Uterus (tissue), 4 donors: ENCODE data around the gene NR2F6. TPM values are rescaled to one million over a fixed set of nuclear protein-coding genes. Genes with fewer than 3 reads are reported as not detected.

Source experiments
- DNase-seq, 2 donors: peaks; one replicate each; pipeline ENCODE4 v3.0.0-alpha.2; 2019 to 2020
- H3K27ac ChIP-seq, 2 donors: fragments of 200-600 bp; sonication (generic); 1 replicate in 1 of 2; 2 replicates in 1 of 2; pipeline ENCODE4 v1.5.1; 2016 to 2018
- H3K27me3 ChIP-seq, 2 donors: fragments of 200-600 bp; sonication (generic); one replicate each; pipeline ENCODE4 v1.5.1; 2018 to 2019; ENCODE audit warnings: control low read depth in 1 of 2
- H3K36me3 ChIP-seq, 2 donors: fragments of 200-600 bp; sonication (generic); one replicate each; pipeline ENCODE4 v1.5.1; 2019; ENCODE audit warnings: control low read depth in 1 of 2
- H3K4me1 ChIP-seq, 2 donors: fragments of 200-600 bp; sonication (generic); one replicate each; pipeline ENCODE4 v1.5.1; 2018 to 2019; ENCODE audit warnings: control low read depth in 1 of 2
- H3K4me3 ChIP-seq, 2 donors: fragments of 200-600 bp; sonication (generic); 1 replicate in 1 of 2; 2 replicates in 1 of 2; pipeline ENCODE4 v1.5.1; 2018 to 2019; ENCODE audit warnings: mild to moderate bottlenecking in 1 of 2
- H3K9me3 ChIP-seq, 2 donors: fragments of 200-600 bp; sonication (generic); one replicate each; pipeline ENCODE4 v1.5.1; 2019; ENCODE audit warnings: control low read depth in 1 of 2
- POLR2A ChIP-seq, 2 donors: fragments of 450-650 bp; IDR thresholded peaks; one replicate each; pipeline ENCODE4 v1.6.1; 2016; ENCODE audit warnings: antibody characterized with exemption in 2 of 2, mild to moderate bottlenecking in 1 of 2, moderate library complexity in 1 of 2
- intact Hi-C: fragments of 100-400 bp; cut with DNase I; formaldehyde crosslinking; loops from one replicate; pipeline ENCODE4 v1.15.1; 2023; ENCODE audit warnings: low total_unique reads
- total RNA-seq, 4 donors: library from RNA; depleted of rRNA in 3 of 4; stranded (reverse); fragments of >200 nt in 3 of 4; gene quantifications; one replicate each; pipeline versions ENCODE4 v1.1.0 to v1.2.4, GENCODE V29; 2014 to 2023
- TF ChIP-seq, protein P1 (sequence below), 4 experiments: fragments of 200-600 bp in 2 of 4; fragments of 450-650 bp in 2 of 4; sonication (generic) in 2 of 4; IDR thresholded peaks; one replicate each; pipeline ENCODE4 v1.5.1; 2016 to 2019; ENCODE audit warnings: antibody characterized with exemption in 4 of 4, mild to moderate bottlenecking in 2 of 4, moderate library complexity in 1 of 4
- donor health status: DM: yes; HTN: yes; CAD: no.

NR2F6 gene
- total RNA-seq, 4 donors from 2014 or later, result 14.3 to 45.0 (median 36.0) TPM

DNA sequence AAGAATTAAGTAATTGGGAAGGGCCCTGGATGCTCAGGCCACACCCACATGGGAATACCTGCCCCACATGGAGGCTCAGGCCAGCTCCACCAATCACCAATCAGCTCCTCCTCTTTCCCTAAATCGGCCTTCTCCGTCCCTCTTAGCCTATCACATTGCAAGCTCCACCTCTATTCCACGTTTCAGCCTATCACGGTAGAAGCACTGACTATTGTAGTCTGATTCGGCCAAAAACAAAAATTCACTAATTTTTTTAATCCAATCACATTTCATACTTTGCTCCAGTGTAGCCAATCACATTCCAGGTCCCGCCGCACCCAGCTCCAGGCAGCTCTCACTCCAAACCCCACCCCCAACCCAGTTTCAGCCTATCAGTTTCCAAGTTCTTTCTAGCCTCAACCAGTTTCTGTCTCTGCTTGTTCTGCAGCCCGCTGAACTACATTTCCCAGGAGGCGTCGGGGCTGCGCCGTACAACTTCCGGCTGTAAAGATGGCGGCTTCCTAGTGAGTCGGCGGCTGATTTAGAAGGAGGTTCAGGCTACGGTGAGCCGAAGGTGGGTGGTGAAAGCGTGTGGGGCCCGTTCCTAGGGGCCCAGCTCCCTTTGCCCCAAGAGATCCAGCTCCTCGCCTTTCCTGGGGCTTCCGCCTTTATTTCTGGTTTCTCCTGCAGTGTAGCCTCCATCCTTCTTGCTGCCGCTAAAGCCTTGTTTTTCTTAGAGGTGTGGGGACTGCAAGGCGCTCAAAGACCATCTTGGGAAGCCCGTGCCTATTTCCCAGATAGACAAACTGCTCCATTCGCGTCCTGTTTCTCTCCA lies 21.5 kb upstream of the NR2F6 start, which contains the start of gene BABAM1:
BABAM1 (plus strand) TSS at position 469 of the 814 bp plus-strand sequence. CDS start 1,364 bp downstream, outside the sequence.
- Histone ChIP-seq H3K4me1 (peaks cover 0 to 6% of the 10 kb centered on the region in 2 donors), H3K9me3 (no peaks in the 10 kb centered on the region), H3K27me3 (no peaks in the 10 kb centered on the region), H3K36me3 (no peaks in the 10 kb centered on the region), H3K4me3 (peak within 1 kb of the TSS; percentile 62 to 77), H3K27ac (peak within 1 kb of the TSS; percentile 68 to 75)
- intact Hi-C loops, result no loop called here
- TF ChIP-seq POLR2A (IDR thresholded peaks at IDR 0.05), result peak in 1 of 2 donors; percentile 38
- TF ChIP-seq, protein P1, sequence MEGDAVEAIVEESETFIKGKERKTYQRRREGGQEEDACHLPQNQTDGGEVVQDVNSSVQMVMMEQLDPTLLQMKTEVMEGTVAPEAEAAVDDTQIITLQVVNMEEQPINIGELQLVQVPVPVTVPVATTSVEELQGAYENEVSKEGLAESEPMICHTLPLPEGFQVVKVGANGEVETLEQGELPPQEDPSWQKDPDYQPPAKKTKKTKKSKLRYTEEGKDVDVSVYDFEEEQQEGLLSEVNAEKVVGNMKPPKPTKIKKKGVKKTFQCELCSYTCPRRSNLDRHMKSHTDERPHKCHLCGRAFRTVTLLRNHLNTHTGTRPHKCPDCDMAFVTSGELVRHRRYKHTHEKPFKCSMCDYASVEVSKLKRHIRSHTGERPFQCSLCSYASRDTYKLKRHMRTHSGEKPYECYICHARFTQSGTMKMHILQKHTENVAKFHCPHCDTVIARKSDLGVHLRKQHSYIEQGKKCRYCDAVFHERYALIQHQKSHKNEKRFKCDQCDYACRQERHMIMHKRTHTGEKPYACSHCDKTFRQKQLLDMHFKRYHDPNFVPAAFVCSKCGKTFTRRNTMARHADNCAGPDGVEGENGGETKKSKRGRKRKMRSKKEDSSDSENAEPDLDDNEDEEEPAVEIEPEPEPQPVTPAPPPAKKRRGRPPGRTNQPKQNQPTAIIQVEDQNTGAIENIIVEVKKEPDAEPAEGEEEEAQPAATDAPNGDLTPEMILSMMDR (IDR thresholded peaks at IDR 0.05), result no peak
- DNase-seq, result peak; percentile 93 to 98

DNA sequence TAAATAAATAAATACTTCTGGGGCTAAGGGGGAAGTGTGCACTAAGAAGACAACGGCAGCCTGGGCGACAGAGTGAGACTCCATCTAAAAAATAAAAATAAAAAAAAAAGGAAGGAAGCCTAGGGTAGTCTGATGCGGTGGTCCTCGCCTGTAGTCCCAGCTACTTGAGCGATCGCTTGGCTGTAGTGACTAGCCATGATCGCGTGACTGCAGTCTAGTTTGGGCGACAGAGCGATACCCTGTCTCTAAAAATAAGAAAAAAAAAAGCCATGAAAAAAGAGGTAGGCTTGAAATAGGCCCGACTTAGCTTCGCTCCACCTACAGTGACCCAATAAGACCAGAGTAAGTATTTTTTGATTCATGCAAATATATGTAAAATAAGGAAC lies 20.9 kb upstream of the NR2F6 start:
- Histone ChIP-seq H3K36me3 (no peaks in the 10 kb centered on the region), H3K9me3 (no peaks in the 10 kb centered on the region), H3K4me3 (no peak overlapping the region), H3K4me1 (peaks cover 0 to 6% of the 10 kb centered on the region in 2 donors), H3K27me3 (no peaks in the 10 kb centered on the region), H3K27ac (peak overlapping the region; percentile 43 to 68)
- intact Hi-C loops, result no loop called here
- TF ChIP-seq, protein P1 (IDR thresholded peaks at IDR 0.05), result no peak
- no peak for TF ChIP-seq POLR2A (IDR thresholded peaks at IDR 0.05)
- no peak for DNase-seq

DNA sequence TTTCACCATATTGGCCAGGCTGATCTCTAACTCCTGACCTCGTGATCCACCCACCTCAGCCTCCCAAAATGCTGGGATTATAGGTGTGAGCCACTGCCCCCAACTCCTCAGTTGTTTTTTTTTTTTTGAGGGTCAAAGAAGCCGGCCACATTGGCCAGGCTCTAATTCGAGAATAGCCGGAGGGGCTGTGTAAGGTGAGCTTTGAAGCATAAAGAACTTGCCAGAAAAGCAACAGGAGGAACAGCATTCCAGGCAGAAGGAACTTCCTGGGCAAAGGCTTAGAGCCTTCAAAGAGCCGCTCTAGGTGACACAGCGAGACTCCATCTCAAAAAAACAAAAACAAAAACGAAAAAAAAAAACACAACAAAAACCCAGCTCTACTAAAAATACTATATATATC lies 20.3 kb upstream of the NR2F6 start:
- Histone ChIP-seq H3K4me3 (no peak overlapping the region), H3K27ac (no peak overlapping the region), H3K9me3 (no peaks in the 10 kb centered on the region), H3K27me3 (no peaks in the 10 kb centered on the region), H3K4me1 (peaks cover 0 to 6% of the 10 kb centered on the region in 2 donors), H3K36me3 (no peaks in the 10 kb centered on the region)
- DNase-seq, result no peak
- intact Hi-C loops, result no loop called here
- TF ChIP-seq, protein P1 (IDR thresholded peaks at IDR 0.05), result no peak
- no peak for TF ChIP-seq POLR2A (IDR thresholded peaks at IDR 0.05)

DNA sequence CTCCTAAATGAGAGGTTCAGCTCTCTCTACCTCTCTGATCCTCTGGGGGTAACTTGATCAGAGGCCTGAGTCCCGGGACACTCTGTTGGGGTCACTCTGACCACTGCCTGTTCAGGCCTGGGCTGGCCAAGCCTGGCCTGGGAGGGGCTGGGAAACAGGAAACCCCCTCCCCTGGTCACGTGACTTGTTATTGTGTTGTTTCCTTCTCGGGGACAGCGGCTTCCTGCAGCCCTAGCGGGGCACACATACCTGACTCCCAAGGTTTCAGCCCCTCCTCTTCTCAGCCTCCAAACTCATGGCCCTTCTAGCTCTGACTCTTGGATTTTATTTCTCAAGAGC lies 18.9 kb upstream of the NR2F6 start, which contains the start of gene USHBP1:
USHBP1 (minus strand) TSS at position 105 of the 339 bp plus-strand sequence. CDS start 446 bp downstream, outside the sequence.
- peak in 1 of 2 donors; percentile 63 for DNase-seq
- TF ChIP-seq, protein P1 (IDR thresholded peaks at IDR 0.05), result no peak
- peak; percentile 30 to 46 for TF ChIP-seq POLR2A (IDR thresholded peaks at IDR 0.05)
- no peaks in the 10 kb centered on the region for H3K9me3 ChIP-seq
- H3K4me1 ChIP-seq, result peaks cover 0 to 6% of the 10 kb centered on the region in 2 donors
- no peaks in the 10 kb centered on the region for H3K36me3 ChIP-seq
- intact Hi-C loops, result no loop called here
- peak within 1 kb of the TSS; percentile 15 to 21 for H3K4me3 ChIP-seq
- H3K27ac ChIP-seq, result peak within 1 kb of the TSS; percentile 40 to 79
- H3K27me3 ChIP-seq, result no peaks in the 10 kb centered on the region
